Suprapubic skin (tissue), 3 donors: ENCODE results near the gene PRKCE.

Source experiments
- CTCF ChIP-seq, 2 donors: fragments of 200-600 bp in 1 of 2; fragments of 450-650 bp in 1 of 2; sonication (generic) in 1 of 2; IDR thresholded peaks; one replicate each; pipeline ENCODE4 v1.5.1; 2016 to 2019; ENCODE audit warnings: antibody characterized with exemption in 2 of 2, mild to moderate bottlenecking in 1 of 2, moderate library complexity in 1 of 2
- POLR2A ChIP-seq, 2 donors: fragments of 450-650 bp; IDR thresholded peaks; one replicate each; pipeline ENCODE4 v1.6.1; 2017; ENCODE audit warnings: antibody characterized with exemption in 2 of 2, mild to moderate bottlenecking in 2 of 2, moderate library complexity in 2 of 2

GRCh38 chr2:46158661-46159060 is 507.2 kb downstream of the PRKCE start:
- TF ChIP-seq POLR2A (IDR thresholded peaks at IDR 0.05) (no peak), CTCF (IDR thresholded peaks at IDR 0.05) (no peak)
